NOMO-1 treated with DMSO at 0.1 percent for 48 hours (cell line): ENCODE data around the gene ITPR3.
A peak's percentile ranks its signal among the peaks of the same experiment; 100 is the strongest.

Experiments
- DNase-seq: peaks from one replicate; lab custom pipeline; 2025; ENCODE audit not compliant: unreplicated experiment; lab: John Stamatoyannopoulos, UW

Gene ITPR3

GRCh38 chr6:33729059-33729458 is 107.9 kb downstream of the ITPR3 start:
- DNase-seq: no peak

DNA sequence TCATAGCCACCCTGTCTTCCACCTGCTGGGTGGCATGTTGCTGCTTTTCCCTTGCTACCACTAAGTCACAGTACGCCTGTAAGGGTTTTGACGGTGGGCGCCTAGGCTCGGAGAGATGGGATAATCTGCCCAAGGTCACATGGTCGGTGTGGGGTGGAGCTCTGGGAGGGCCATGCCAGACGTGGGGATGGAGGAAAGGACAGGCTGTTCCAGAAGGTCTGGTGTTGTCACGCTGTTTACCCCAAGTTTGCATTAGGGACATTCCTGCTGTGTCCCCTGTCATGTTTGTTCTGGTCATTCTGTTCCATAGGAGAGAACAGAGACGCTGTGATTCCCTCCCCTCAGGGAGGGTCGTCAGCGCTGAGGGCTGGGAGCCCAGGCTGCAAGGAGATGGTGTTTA is 109.5 kb downstream of the ITPR3 start:
- no peak for DNase-seq

GRCh38 chr6:33731035-33731434 is 109.9 kb downstream of the ITPR3 start:
- no peak for DNase-seq

DNA sequence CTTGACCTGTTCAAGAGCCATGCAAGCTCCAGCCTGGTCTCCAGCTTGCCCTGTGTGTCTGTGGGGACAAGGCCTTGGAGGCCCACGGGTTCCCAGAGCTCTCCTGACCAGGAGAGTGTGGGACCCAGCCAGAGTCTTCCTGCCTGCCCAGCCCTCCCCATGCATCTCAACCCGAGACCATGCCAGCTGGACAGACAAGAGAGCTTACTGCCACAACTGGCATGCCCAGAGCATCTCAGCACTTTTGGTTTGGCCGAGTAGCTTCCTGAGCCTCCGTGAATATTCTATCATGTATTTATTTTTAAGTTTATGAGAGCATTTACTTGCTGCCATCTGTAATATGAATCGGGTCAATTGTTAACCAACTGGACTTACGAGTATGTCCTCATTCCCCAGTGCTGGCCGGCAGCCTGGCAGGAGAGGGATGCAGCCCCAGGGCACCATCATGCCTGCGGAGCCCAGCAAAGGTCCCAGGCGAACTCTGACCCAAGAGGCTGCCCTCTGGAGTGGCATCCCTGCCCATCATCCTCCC is 110.7 kb downstream of the ITPR3 start:
- DNase-seq: no peak

DNA sequence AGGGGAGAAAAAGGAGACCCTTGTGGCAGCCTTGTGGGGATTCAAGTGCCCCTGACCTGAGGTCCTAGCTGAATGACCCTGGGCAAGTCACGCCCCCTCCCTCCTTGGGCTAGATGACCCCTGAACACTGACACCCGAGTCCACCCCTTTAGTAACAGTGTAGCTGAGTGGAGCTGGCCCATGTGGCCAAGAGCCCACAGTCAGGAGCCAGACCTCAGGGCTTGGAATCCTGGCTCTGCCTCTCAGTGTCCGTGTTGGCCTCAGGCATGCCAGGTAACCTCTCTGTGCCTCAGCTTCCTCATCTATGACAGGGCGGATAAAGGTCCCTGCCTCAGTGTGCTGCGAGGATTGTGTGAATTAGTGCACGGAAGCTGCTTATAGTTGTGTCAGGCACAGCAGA is 111.3 kb downstream of the ITPR3 start:
- DNase-seq: no peak

- no peak for DNase-seq
These were observed 111.9 kb downstream of the ITPR3 start for GRCh38 chr6:33732817-33733708.

- DNase-seq: no peak
These were observed 112.5 kb downstream of the ITPR3 start for GRCh38 chr6:33733709-33734007.

DNA sequence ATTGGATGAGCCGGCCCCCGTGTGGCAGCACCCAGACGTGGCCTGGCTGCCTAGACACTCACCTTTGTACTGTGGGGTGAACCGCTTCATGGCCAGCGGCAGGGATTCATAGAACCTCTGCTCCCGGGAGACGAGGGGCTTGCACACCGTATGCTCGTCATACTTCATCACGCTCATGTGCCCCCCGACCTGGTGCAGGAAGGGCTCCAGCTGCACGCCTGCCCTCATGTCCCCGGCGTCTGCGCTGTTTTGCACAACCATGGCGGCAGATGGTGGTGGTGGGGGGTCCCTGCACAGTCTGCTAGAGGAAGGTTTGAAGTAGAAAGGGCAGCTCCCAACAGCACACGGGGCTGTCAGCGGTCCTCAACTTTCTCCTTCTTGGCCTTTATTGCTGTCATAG is 114.1 kb downstream of the ITPR3 start:
- no peak for DNase-seq

DNA sequence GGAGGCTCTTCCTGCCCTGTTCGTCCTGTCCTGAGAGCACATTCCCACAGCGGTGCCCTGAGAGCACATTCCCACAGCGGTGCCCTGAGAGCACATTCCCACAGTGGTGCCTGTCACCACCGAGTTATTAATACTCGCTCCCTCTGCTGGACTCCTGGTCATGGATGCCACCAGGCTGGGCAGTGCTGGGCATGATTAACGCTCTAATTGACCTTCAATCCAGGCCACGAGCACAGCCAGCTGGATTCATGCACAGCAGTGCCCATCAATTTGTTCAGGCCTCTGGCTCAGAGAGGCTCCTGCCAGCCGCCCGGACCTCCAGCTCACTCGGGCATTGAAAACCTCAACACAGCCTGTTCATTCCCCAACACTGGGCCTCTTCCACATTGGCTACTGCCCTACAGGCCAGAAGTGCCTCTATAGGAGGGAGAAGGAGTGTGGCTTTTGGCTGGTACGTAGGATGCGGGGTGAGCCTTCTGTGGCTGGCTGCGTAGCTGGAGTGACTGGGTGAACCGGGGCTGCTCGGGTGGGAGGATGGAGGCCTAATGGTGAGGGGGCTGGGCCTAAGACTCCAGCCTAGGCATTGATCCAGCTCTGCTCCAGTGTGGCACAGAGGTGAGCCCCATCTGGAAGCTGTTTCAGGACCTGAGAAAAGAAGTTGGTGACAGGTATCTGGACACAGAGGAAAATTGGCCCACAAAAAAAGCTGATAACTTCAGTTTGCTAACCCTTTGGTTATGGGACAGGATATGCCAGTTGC is 116.3 kb downstream of the ITPR3 start:
- DNase-seq: no peak

DNA sequence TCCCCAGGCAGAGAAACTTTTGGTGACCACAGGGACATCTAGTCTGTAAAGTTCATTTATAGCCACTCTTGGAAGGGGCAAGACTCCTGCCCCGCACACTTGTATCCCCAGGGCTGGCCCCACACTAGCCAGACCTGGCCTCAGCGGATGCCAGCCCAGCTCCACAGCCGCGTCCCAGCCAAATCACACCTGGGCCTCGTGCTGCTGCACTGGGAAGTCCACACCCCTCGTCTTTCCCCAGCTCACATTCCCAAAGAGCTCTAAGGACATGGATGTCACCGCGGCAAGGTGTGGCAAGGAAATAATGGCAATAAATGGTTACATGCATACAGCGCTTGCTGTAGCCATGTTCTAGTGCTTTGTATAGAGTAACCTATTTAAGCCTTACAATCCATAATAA is 117.0 kb downstream of the ITPR3 start:
- DNase-seq: no peak

DNA sequence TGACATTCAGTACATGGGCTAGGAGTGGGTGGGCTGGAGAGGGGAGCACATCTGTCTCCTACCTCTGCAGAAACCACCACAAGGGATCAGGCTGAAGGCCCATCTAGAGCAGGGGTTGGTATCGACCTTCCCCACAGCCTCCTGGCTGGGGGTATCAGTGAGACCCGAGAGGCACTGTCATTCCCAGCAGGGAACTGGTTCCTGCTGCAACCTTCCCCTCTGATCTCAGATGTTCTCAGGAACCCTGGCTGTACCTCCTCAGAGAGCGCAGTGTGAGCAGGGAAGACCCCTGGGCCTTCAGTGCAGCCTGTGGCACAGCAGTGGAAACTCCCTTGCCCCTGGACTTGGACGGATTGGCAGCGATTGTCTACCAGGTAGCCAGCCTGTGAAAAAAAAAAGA is 117.8 kb downstream of the ITPR3 start:
- DNase-seq: no peak

GRCh38 chr6:33739571-33739970 is 118.4 kb downstream of the ITPR3 start:
- DNase-seq: no peak

GRCh38 chr6:33740204-33740608 is 119.1 kb downstream of the ITPR3 start:
- DNase-seq: peak; percentile 6

DNA sequence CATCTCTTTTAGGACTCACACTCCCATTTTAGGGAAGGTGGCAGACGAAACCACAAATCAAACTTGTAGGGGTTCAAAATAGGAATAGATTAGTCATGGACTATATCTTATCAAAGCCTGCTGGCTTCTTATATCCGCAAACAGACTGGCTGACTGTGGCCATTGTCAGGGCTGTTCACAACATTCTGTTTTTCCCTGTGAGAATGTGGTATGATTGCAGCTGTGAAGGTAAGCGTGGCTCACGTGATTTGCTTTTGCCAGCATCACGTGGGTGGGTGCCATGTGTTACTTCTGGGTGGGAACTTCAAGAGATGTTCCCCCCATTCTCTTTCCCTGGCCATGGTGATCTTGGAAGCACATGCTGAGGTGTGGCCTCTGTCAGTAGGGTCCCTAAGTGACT is 119.7 kb downstream of the ITPR3 start:
- no peak for DNase-seq

DNA sequence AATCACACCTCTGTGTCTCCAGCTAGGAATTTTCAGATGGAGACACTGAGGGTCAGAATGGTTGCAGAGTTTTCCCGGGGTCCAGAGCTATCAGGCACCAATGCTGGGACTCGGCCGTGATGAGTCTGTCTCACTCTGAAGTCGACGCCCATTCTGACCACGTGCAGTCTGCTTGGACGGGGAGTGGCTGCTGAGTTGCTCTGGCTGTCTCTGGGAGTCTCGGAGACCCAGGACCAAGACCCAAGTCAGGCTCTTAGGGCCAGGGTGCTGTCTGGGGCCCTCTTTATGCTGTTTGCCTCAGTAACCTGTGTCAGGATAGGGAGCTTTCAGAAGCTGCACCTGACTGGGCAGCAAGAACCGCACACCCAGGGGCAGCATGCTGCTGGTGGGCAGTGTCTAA is 121.0 kb downstream of the ITPR3 start:
- DNase-seq: no peak

GRCh38 chr6:33742837-33743236 is 121.7 kb downstream of the ITPR3 start:
- no peak for DNase-seq

GRCh38 chr6:33744001-33744848 is 123.1 kb downstream of the ITPR3 start:
- peak; percentile 45 for DNase-seq

GRCh38 chr6:33744895-33745546 is 123.9 kb downstream of the ITPR3 start:
- no peak for DNase-seq

GRCh38 chr6:33745548-33745947 is 124.4 kb downstream of the ITPR3 start:
- no peak for DNase-seq
